GM19193 (cell line): ENCODE data around the gene AMPD1.

ENCODE experiments used
- POLR2A ChIP-seq: IDR thresholded peaks from 4 replicates; pipeline ENCODE4 v1.6.1; 2011; ENCODE audit not compliant: insufficient read depth, insufficient read length; ENCODE audit errors: extremely low read depth

Gene AMPD1

GRCh38 chr1:114715952-114716303 is 20.6 kb upstream of the AMPD1 start:
- TF ChIP-seq POLR2A, result no peak

- TF ChIP-seq POLR2A, result no peak
Observed at GRCh38 chr1:114712977-114713376, 17.6 kb upstream of the AMPD1 start.

- TF ChIP-seq POLR2A, result no peak
Observed at GRCh38 chr1:114710360-114710759, 15.0 kb upstream of the AMPD1 start.

- TF ChIP-seq POLR2A, result no peak
Observed at GRCh38 chr1:114707604-114708003, 12.3 kb upstream of the AMPD1 start.

DNA sequence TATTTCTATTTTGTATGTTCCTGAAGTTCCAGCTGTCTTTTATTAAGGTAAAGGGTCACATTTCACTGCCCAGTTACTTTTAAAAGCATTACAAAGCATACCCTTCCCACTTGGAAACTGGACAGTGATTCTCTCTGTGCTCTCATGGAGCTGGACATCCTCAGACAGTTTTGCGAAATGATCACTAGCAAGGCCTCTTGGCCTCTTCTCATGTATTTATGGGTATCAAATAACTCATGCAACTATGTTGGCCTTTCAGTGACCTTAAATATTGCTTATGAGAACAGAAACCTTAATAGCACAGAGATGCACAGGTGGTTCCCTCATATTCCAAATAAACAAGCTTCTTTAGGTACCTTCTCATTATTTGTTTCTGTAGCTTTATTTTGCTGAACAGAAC is 7.9 kb upstream of the AMPD1 start:
- TF ChIP-seq POLR2A, result no peak

DNA sequence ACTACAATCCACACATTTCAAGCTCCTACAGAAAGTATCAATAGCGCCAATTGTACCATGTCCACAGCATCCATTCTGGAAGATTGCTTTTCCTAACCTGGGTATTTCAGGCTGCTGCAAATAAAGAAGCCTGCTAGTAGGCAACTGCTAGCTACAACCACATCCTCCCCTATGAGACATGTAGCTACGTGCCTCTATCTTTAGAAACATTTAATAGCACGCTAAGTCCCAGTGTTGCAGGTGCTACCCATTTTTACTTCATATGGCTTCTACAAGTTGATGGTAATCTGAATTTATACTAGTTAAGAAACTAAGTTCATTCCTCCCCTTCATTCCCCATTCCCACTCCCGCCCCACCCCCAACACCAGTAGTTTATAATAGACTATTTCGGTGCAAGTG is 7.4 kb upstream of the AMPD1 start:
- no peak for TF ChIP-seq POLR2A

- no peak for TF ChIP-seq POLR2A
Observed at GRCh38 chr1:114701931-114702330, 6.6 kb upstream of the AMPD1 start.

- no peak for TF ChIP-seq POLR2A
Observed at GRCh38 chr1:114700036-114700600, 4.8 kb upstream of the AMPD1 start.

GRCh38 chr1:114696810-114697209 is 1.5 kb upstream of the AMPD1 start:
- no peak for TF ChIP-seq POLR2A

GRCh38 chr1:114694540-114695310 is 621 bp downstream of the AMPD1 start:
- no peak for TF ChIP-seq POLR2A

- no peak for TF ChIP-seq POLR2A
Observed at GRCh38 chr1:114692947-114693346, 2.4 kb downstream of the AMPD1 start.

GRCh38 chr1:114691061-114691460 is 4.3 kb downstream of the AMPD1 start:
- TF ChIP-seq POLR2A, result no peak

GRCh38 chr1:114690148-114690547 is 5.2 kb downstream of the AMPD1 start:
- TF ChIP-seq POLR2A, result no peak

GRCh38 chr1:114688526-114688925 is 6.8 kb downstream of the AMPD1 start:
- TF ChIP-seq POLR2A, result no peak

DNA sequence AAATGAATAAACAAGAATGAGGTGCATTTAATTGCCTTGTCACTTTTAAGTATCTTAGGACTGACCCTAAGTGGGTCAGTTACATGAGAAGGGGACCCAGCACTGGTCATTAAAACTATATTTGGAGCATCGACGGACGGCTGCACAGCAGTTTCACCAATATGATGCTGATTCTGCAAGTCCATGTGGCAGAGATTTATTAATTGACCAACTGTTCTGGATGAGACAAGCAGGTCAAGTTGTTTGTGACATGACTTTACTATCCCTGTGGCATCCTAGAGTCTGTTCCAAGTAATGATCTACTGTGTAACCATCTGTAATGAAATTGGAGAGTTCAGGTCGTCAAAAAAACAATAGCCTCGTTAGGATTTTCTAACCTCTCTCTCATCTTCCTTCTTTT is 9.5 kb downstream of the AMPD1 start:
- TF ChIP-seq POLR2A, result no peak

- no peak for TF ChIP-seq POLR2A
Observed at GRCh38 chr1:114677691-114678090, 17.7 kb downstream of the AMPD1 start.
